22Rv1 (cell line): ENCODE measurements around the gene ARHGAP30.

ENCODE experiments used
- CTCF ChIP-seq: fragments of 450-650 bp; IDR thresholded peaks from 2 replicates; pipeline ENCODE4 v1.5.1; 2017; ENCODE audit warnings: mild to moderate bottlenecking
- ZFX ChIP-seq: fragments of 450-650 bp; IDR thresholded peaks from 2 replicates; pipeline ENCODE4 v1.6.1; 2017; ENCODE audit warnings: antibody characterized with exemption, borderline replicate concordance

- no peak for TF ChIP-seq CTCF
- no peak for TF ChIP-seq ZFX
These were observed 18.5 kb downstream of the ARHGAP30 start for GRCh38 chr1:161051219-161051618.
